Neural cell (in vitro differentiated cells): Measurements from ENCODE around the gene NDUFAF2.

Source experiments
- CTCF ChIP-seq: fragments of 450-650 bp; IDR thresholded peaks from 2 replicates; pipeline ENCODE4 v1.5.1; 2014; ENCODE audit warnings: antibody characterized with exemption, mild to moderate bottlenecking, moderate library complexity; ENCODE audit not compliant: poor library complexity, severe bottlenecking
- EZH2 ChIP-seq: fragments of 200-600, 300-800 bp; shearing (Covaris generic), sonication (generic); IDR thresholded peaks from 2 replicates; pipeline ENCODE4 v1.6.1; 2014; ENCODE audit warnings: antibody characterized with exemption, low read length, borderline replicate concordance, mild to moderate bottlenecking; ENCODE audit not compliant: insufficient read depth, poor library complexity, severe bottlenecking
- REST ChIP-seq: IDR thresholded peaks from 2 replicates; pipeline ENCODE4 v1.6.1; 2012; ENCODE audit warnings: borderline replicate concordance
- TAF1 ChIP-seq: IDR thresholded peaks from 2 replicates; pipeline ENCODE4 v1.6.1; 2012; ENCODE audit warnings: low read depth

- TF ChIP-seq CTCF: no peak
- TF ChIP-seq EZH2: no peak
- TF ChIP-seq REST: no peak
- TF ChIP-seq TAF1: no peak
Observed at GRCh38 chr5:61009907-61010306, 64.9 kb downstream of the NDUFAF2 start.
